GM12801 (cell line): ENCODE data around the gene KRT36.

Experiments used
- TF ChIP-seq, protein P1 (sequence below): IDR thresholded peaks from one replicate; pipeline ENCODE4 v1.5.1; 2011; ENCODE audit warnings: control low read depth; ENCODE audit not compliant: insufficient read length; ENCODE audit errors: extremely low read depth

KRT36 gene

DNA sequence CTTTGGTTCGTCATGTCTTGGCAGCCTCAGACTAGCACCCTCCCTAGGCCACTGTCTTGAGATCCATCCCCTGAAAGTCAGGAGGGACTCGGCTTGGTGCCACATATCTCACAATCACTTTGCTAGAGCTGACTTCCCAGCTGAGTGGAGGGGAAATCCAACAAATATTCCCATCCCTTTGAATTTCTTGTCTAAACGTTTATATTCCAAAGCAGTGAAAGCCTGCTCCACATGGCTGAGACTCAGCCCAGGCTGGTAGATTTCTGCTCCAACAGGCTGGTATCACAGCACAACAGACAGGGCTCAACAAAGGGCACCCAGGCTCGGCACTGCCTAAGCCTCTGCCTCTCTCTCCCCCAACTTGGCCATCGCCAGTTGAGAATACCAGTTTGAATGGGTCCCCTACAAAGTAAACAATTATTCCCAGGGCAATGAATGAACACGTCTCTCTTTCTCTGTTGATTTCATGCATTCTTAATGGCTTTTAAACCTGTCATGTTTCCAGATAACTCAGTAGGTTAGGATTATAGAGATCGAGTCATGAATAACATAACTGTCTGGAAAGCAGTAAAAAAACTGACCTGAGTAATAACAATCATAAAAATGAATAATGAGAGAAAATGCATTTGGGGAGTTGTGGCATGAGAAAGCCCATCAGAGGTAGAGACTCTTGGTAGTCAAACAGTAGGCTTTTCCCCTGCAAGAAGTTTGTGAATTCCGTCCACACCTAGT is 14.7 kb upstream of the KRT36 start:
- TF ChIP-seq, protein P1, sequence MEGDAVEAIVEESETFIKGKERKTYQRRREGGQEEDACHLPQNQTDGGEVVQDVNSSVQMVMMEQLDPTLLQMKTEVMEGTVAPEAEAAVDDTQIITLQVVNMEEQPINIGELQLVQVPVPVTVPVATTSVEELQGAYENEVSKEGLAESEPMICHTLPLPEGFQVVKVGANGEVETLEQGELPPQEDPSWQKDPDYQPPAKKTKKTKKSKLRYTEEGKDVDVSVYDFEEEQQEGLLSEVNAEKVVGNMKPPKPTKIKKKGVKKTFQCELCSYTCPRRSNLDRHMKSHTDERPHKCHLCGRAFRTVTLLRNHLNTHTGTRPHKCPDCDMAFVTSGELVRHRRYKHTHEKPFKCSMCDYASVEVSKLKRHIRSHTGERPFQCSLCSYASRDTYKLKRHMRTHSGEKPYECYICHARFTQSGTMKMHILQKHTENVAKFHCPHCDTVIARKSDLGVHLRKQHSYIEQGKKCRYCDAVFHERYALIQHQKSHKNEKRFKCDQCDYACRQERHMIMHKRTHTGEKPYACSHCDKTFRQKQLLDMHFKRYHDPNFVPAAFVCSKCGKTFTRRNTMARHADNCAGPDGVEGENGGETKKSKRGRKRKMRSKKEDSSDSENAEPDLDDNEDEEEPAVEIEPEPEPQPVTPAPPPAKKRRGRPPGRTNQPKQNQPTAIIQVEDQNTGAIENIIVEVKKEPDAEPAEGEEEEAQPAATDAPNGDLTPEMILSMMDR = no peak

DNA sequence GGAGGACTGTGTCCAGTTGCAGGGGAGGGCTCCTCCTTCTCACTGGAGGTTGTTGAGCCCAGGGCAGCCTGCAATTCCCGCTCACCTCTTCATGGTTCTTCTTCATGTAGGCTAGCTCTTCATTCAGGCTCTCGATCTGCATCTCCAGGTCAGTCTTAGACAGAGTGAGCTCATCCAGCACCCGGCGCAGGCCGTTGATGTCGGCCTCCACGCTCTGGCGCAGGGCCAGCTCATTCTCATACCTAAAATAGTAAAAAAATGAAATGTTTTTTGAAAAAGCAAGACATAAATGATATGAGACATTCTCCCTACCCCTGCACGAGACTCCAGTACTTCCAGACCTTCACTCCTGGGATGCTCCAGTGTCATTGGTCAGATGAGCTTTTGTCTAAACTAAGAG is 13.5 kb upstream of the KRT36 start:
- TF ChIP-seq, protein P1 = no peak

DNA sequence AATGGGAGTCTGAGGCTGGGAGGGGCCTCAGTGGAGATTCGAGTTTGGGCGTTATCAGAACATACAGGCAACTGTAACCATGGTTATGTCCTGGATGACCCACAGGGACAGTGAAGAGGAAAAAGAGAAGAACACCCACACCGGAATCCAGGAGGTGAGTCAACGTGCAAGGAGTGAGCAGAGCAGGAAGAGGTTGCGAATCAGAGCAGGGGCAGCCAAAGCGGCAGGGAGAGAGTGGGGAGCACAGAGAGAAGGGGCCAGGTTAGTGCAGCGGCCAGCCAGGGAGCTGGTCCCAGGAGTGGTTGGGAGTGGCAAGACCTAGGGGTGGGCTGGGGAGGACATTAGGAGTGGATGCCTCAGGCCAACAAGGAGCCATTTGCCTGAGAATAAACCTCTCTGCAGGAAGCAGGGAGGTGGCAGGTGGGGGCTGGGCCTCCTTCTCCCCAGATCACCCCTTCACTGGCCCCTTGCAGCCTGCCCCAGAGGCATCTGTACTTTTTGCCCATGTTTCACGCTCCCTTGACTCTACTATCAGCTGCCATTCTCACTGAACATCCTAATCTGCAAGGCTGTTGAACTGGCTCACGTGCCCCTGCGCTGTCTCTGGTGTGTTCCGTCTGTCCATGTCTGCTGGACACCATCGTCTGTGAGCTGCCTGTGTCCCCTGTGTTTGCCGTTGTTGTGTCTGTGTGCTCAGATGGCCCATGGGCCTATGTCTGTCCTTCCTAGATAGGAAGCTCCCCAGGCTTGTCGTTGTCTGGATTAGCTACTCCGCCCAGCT is 10.6 kb upstream of the KRT36 start:
- TF ChIP-seq, protein P1 = no peak

DNA sequence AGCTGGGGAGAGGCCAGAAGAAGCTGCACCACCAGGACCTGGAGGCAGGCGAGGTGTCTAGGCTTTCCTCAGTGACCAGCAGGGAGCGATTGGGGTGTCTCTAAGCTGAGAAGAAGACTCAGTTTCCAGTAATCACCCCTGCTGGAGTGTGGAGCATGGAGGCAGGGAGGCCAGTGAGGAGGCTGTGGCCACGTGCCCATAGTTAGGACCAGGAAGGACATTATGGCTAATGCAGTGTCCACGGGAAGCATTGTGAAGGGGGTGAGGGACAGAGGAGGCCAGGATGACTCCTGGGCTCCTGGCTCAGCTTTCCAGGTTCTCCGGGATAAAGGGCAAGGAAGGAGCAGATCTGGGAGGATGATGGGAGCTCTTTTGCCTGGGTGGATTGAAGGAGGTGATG is 10.0 kb upstream of the KRT36 start:
- TF ChIP-seq, protein P1 = no peak

DNA sequence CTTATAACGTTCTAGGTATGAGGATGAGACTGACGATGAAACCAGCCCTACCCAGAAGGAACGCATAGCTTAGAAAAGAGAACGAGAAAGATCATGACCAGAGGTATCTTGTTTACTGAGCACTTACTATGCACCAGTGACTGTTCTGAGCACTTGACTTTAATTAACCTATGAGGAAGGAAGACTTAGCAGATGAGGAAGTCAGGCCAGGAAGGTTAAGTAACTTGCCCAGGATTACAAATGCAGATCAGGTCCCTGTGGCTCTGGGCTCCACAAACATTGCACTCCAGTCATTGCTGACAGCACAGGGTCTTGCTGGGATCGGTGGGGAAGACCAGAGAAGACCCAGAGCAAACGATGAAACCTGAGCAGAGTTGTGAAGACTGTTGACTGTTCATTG is 8.6 kb upstream of the KRT36 start:
- TF ChIP-seq, protein P1 = no peak

DNA sequence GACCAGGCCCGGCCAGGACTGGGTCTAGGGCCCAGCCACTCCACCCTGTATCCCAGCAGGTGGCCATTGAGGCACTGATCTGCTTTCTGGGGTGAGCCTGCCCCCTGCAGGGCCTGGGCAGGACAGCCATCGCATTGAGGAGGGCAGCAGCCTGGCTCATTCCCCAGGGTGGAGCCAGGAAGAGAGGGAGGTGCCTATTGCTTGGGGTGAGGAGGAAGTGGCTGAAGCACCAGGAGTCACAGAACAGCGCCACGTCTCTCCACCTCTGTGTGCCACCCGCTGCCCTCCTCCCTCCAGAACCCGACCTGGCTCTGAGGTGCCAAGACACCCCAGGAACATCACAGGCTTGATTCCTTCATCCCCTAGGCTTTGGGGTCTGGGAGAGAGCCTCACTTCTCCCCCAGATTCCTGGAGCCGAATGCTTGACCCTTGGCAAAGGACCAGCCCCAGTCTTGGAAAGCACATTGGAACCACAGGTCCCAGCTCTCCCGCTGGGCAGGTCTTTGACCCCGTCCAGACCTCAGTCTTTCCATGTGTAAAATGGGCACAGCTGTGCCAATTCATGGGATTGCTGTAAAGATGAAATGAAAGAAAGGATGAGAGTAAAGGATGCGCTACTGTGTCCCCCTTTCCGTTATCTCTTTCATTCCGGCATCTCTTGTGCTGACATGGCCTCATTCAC is 7.2 kb upstream of the KRT36 start:
- TF ChIP-seq, protein P1 = no peak

DNA sequence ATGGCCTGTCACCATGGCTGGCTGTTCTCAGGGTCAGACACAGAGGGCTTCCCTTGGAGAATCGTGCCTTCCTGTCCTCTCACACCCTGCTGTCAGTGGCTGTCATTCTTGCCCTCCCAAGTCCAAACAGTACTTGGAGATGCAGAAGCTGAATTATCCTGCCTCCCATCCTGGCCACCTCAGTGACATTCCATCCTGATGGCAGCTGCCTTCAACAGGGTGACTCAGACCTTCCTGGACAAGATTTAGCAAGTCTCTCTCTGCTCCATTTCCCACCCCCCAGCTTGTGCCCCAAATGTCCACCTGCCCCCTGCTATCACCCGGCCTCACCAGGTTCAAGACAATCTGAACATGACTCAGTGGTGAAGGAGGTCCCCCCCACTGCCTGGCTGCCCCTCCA is 4.8 kb upstream of the KRT36 start:
- TF ChIP-seq, protein P1 = no peak
